Lung (tissue), 12 donors: ENCODE measurements around the gene OSBPL2. TPM values are rescaled to one million over a fixed set of nuclear protein-coding genes. Genes with fewer than 3 reads are reported as not detected.

ENCODE experiments used
- ATAC-seq: fragments of 200-7000 bp; cut with Tn5 transposase; one replicate; pipeline ENCODE4 v1.9.1; 2020; ENCODE audit warnings: moderate number of reproducible peaks; ENCODE audit not compliant: insufficient read depth, low FRiP score
- DNase-seq, 3 donors: peaks; one replicate each; pipeline ENCODE4 v3.0.0-alpha.2; 2013 to 2017
- H3K27ac ChIP-seq, 2 donors: one replicate each; pipeline ENCODE4 v1.5.1; 2013; ENCODE audit warnings: mild to moderate bottlenecking in 2 of 2, moderate library complexity in 2 of 2, control low read depth in 1 of 2, inconsistent platforms in 1 of 2, low read depth in 1 of 2, low read length in 1 of 2
- H3K27me3 ChIP-seq, 3 donors: one replicate each; pipeline ENCODE4 v1.5.1; 2013; ENCODE audit warnings: low read length in 2 of 3; ENCODE audit not compliant: control insufficient read depth in 3 of 3, insufficient read depth in 3 of 3
- H3K36me3 ChIP-seq, 4 donors: one replicate each; pipeline ENCODE4 v1.5.1; 2013; ENCODE audit warnings: low read length in 4 of 4, mild to moderate bottlenecking in 1 of 4, moderate library complexity in 1 of 4; ENCODE audit not compliant: control insufficient read depth in 4 of 4, insufficient read depth in 4 of 4
- H3K4me1 ChIP-seq, 5 donors: one replicate each; pipeline ENCODE4 v1.5.1; 2013; ENCODE audit warnings: low read length in 5 of 5, mild to moderate bottlenecking in 2 of 5, moderate library complexity in 1 of 5; ENCODE audit not compliant: control insufficient read depth in 5 of 5, insufficient read depth in 5 of 5
- H3K4me3 ChIP-seq: one replicate; pipeline ENCODE4 v1.5.1; 2013; ENCODE audit warnings: mild to moderate bottlenecking, control low read depth, moderate library complexity
- H3K9ac ChIP-seq, 2 donors: one replicate each; pipeline ENCODE4 v1.5.1; 2013; ENCODE audit warnings: low read length in 2 of 2, control low read depth in 1 of 2; ENCODE audit not compliant: insufficient read depth in 1 of 2
- H3K9me3 ChIP-seq, 4 donors: one replicate each; pipeline ENCODE4 v1.5.1; 2013; ENCODE audit warnings: low read length in 3 of 4, mild to moderate bottlenecking in 1 of 4, moderate library complexity in 1 of 4; ENCODE audit not compliant: control insufficient read depth in 4 of 4, insufficient read depth in 3 of 4
- WGBS, 2 donors: extraction: QIAGEN DNeasy Blood & Tissue Kit; methylation state at CpG; one replicate each; pipeline ENCODE4 v1.1.7; 2013; 5-methylcytosine and 5-hydroxymethylcytosine counted together
- polyA plus RNA-seq, 2 donors: library from polyadenylated mRNA; stranded (reverse); fragments of 200-250 nt; gene quantifications; one replicate each; pipeline ENCODE4 v1.2.1, GENCODE V29; 2013
- total RNA-seq, 2 donors: library from RNA; depleted of rRNA in 1 of 2; stranded (reverse); fragments of >200 nt in 1 of 2; gene quantifications; one replicate each; pipeline ENCODE4 v1.2.1, GENCODE V29; 2014 to 2021
- TF ChIP-seq, protein P1 (sequence below): IDR thresholded peaks from 2 replicates; pipeline ENCODE4 v1.5.1; 2012; ENCODE audit warnings: mild to moderate bottlenecking; ENCODE audit errors: control extremely low read depth, extremely low read depth
- donor health status: control.
- donor health status: control.
- donor health status: Bipolar disorder and iron deficiency.
- donor health status: healthy.
- donor health status: DM: yes; HTN: yes; CAD: no.

OSBPL2 gene
- total and polyA plus RNA-seq, 4 donors: 13.2 to 48.0 (median 27.7) TPM

- WGBS, 2 donors: 86 to 91% methylated on average over 11 of the region's 11 CpGs
- H3K27ac ChIP-seq: no peak overlapping the region
- H3K4me1 ChIP-seq: peaks cover 0 to 17% (median 8%) of the 10 kb centered on the region in 5 donors
- no peak overlapping the region for H3K4me3 ChIP-seq
- TF ChIP-seq, protein P1, sequence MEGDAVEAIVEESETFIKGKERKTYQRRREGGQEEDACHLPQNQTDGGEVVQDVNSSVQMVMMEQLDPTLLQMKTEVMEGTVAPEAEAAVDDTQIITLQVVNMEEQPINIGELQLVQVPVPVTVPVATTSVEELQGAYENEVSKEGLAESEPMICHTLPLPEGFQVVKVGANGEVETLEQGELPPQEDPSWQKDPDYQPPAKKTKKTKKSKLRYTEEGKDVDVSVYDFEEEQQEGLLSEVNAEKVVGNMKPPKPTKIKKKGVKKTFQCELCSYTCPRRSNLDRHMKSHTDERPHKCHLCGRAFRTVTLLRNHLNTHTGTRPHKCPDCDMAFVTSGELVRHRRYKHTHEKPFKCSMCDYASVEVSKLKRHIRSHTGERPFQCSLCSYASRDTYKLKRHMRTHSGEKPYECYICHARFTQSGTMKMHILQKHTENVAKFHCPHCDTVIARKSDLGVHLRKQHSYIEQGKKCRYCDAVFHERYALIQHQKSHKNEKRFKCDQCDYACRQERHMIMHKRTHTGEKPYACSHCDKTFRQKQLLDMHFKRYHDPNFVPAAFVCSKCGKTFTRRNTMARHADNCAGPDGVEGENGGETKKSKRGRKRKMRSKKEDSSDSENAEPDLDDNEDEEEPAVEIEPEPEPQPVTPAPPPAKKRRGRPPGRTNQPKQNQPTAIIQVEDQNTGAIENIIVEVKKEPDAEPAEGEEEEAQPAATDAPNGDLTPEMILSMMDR: no peak
- ATAC-seq (no peak), DNase-seq (no peak)
- no peak overlapping the region for H3K9ac ChIP-seq
- no peaks in the 10 kb centered on the region for H3K9me3 ChIP-seq
- no peaks in the 10 kb centered on the region for H3K27me3 ChIP-seq
- H3K36me3 ChIP-seq: peaks cover 7 to 30% (median 13%) of the 10 kb centered on the region in 4 donors
These were observed 62.0 kb downstream of the OSBPL2 start for GRCh38 chr20:62300319-62300718.

GRCh38 chr20:62301111-62301668, 62.9 kb downstream of the OSBPL2 start:
- H3K4me3 ChIP-seq: no peak overlapping the region
- 84 to 91% methylated on average over 11 of the region's 11 CpGs for WGBS, 2 donors
- H3K4me1 ChIP-seq: peaks cover 0 to 17% (median 8%) of the 10 kb centered on the region in 5 donors
- TF ChIP-seq, protein P1: no peak
- no peak overlapping the region for H3K9ac ChIP-seq
- H3K36me3 ChIP-seq: peaks cover 7 to 30% (median 13%) of the 10 kb centered on the region in 4 donors
- H3K27ac ChIP-seq: no peak overlapping the region
- ATAC-seq (no peak), DNase-seq (no peak)
- no peaks in the 10 kb centered on the region for H3K9me3 ChIP-seq
- H3K27me3 ChIP-seq: no peaks in the 10 kb centered on the region

DNA sequence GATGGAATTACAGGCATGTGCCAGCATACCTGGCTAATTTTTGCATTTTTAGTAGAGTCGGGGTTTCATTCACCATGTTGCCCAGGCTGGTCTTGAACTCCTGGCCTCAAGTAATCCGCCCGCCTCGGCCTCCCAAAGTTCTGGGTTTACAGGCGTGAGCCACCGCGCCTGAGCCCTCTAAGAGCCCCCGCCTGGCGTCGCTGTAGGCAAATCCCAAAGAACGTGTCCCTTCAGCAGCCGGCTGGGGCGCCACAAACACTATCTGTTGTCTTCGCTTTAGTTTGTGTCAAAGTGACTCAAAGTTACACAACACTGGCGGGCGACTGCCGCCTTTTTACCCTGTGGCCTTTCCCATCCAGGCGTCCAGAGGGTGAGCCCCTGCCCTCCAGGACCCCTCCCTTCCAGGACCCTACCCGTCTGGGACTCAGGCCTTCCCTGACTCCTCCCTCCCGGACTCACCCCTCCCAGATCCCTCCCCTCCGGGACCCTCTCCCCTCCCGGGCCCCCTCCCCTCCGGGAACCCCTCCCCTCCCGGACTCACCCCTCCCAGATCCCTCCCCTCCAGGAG, 63.5 kb downstream of the OSBPL2 start:
- no peak overlapping the region for H3K9ac ChIP-seq
- TF ChIP-seq, protein P1: peak; percentile 98
- ATAC-seq: peak; percentile 54
- H3K36me3 ChIP-seq: peaks cover 5 to 34% (median 14%) of the 10 kb centered on the region in 4 donors
- no peaks in the 10 kb centered on the region for H3K9me3 ChIP-seq
- H3K27ac ChIP-seq: peak overlapping the region; percentile 98 to 99
- no peak overlapping the region for H3K4me3 ChIP-seq
- H3K4me1 ChIP-seq: peaks cover 0 to 17% (median 8%) of the 10 kb centered on the region in 5 donors
- no peaks in the 10 kb centered on the region for H3K27me3 ChIP-seq
- peak; percentile 92 to 95 (median 94) for DNase-seq
- WGBS, 2 donors: 2 to 3% methylated on average over 20 to 24 of the region's 24 CpGs
